Left ventricle myocardium inferior (tissue), 1 donor: Measurements from ENCODE around the gene SLC28A3. TPM values are rescaled to one million over a fixed set of nuclear protein-coding genes. Genes with fewer than 3 reads are reported as not detected.
A peak's percentile ranks its signal among the peaks of the same experiment; 100 is the strongest.

ENCODE experiments used
- DNase-seq: peaks from one replicate; pipeline ENCODE4 v3.0.0-alpha.2; 2020
- H3K27ac ChIP-seq: fragments of 200-600 bp; replicated peaks from 2 replicates; pipeline ENCODE4 v1.8.0; 2021
- H3K27me3 ChIP-seq: fragments of 200-600 bp; 2 replicates; pipeline ENCODE4 v1.8.0; 2021; ENCODE audit warnings: low read depth
- H3K36me3 ChIP-seq: fragments of 200-600 bp; 2 replicates; pipeline ENCODE4 v1.8.0; 2021
- H3K4me1 ChIP-seq: fragments of 200-600 bp; 2 replicates; pipeline ENCODE4 v1.8.0; 2021
- H3K4me3 ChIP-seq: fragments of 200-600 bp; 2 replicates; pipeline ENCODE4 v1.8.0; 2021; ENCODE audit warnings: mild to moderate bottlenecking, moderate library complexity
- H3K9me3 ChIP-seq: fragments of 200-600 bp; replicated peaks from 2 replicates; pipeline ENCODE4 v1.8.0; 2021
- intact Hi-C: fragments of 100-400 bp; cut with micrococcal nuclease; formaldehyde crosslinking; loops from one replicate; pipeline ENCODE4 v1.11.0; 2022
- total RNA-seq: library from RNA; stranded (reverse); fragmentation: NEBNext Ultra II Directional; extraction: Animal tissue kit (Norgen Biotek cat#: 25700); gene quantifications from one replicate; pipeline ENCODE4 v1.2.1, GENCODE V29; 2021
- TF ChIP-seq, protein P1 (sequence below): fragments of 200-600 bp; IDR thresholded peaks from 2 replicates; pipeline ENCODE4 v1.8.0; 2021; ENCODE audit warnings: antibody characterized with exemption, mild to moderate bottlenecking, borderline replicate concordance
- donor health status: DM: no; HTN: yes; CAD: no; lungs with severe emphysema.

SLC28A3 gene
- total RNA-seq, 1 donor from 2014 or later = 0.16 TPM

DNA sequence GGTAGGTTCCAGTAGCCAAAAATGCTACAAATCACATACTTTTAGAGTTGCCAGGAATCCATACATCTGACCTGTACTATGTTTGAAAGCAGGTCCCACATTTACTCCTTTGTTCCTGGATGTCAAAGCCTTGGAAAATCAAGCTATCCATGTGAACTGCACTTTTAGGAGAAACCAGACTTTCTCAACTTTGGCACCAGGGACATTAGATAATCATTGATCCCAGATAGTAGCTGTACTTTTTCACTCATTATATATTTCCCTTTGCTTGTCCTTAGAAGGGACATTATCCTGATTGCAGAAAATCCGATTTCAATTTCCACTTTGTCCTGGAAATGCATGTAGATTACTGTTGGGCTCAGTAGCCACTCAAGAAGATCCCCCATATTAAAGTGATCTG lies 44.1 kb upstream of the SLC28A3 start:
- Histone ChIP-seq H3K4me1 (peaks cover 15% of the 10 kb centered on the region), H3K27ac (no peak overlapping the region), H3K27me3 (no peaks in the 10 kb centered on the region), H3K36me3 (no peaks in the 10 kb centered on the region), H3K4me3 (no peak overlapping the region), H3K9me3 (no peaks in the 10 kb centered on the region)
- no peak for DNase-seq
- intact Hi-C loops = no loop called here
- TF ChIP-seq, protein P1, sequence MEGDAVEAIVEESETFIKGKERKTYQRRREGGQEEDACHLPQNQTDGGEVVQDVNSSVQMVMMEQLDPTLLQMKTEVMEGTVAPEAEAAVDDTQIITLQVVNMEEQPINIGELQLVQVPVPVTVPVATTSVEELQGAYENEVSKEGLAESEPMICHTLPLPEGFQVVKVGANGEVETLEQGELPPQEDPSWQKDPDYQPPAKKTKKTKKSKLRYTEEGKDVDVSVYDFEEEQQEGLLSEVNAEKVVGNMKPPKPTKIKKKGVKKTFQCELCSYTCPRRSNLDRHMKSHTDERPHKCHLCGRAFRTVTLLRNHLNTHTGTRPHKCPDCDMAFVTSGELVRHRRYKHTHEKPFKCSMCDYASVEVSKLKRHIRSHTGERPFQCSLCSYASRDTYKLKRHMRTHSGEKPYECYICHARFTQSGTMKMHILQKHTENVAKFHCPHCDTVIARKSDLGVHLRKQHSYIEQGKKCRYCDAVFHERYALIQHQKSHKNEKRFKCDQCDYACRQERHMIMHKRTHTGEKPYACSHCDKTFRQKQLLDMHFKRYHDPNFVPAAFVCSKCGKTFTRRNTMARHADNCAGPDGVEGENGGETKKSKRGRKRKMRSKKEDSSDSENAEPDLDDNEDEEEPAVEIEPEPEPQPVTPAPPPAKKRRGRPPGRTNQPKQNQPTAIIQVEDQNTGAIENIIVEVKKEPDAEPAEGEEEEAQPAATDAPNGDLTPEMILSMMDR = no peak

DNA sequence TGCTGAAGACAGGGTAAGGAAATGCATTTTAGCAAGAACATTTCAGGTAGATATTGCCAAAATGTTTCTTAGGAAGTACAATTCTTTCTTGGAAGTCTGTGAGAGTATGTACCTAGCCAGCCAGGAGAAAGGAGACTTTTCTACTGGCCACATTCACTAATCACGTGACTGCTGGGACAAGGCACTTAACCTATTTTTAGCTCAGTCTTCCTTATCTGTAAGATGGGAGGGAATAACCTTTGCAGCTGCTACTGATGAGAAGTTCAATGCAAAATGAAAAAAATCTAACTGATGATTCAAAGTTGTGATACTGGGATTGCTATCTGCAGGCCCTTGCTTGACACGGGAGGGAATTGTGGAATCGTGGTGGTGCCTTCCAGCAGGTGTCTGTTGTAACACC lies 42.6 kb upstream of the SLC28A3 start:
- intact Hi-C loops = no loop called here
- H3K27me3 ChIP-seq = no peaks in the 10 kb centered on the region
- peaks cover 15% of the 10 kb centered on the region for H3K4me1 ChIP-seq
- TF ChIP-seq, protein P1 = no peak
- H3K36me3 ChIP-seq = no peaks in the 10 kb centered on the region
- no peak for DNase-seq
- H3K27ac ChIP-seq = peak overlapping the region; percentile 65
- no peaks in the 10 kb centered on the region for H3K9me3 ChIP-seq
- H3K4me3 ChIP-seq = no peak overlapping the region

DNA sequence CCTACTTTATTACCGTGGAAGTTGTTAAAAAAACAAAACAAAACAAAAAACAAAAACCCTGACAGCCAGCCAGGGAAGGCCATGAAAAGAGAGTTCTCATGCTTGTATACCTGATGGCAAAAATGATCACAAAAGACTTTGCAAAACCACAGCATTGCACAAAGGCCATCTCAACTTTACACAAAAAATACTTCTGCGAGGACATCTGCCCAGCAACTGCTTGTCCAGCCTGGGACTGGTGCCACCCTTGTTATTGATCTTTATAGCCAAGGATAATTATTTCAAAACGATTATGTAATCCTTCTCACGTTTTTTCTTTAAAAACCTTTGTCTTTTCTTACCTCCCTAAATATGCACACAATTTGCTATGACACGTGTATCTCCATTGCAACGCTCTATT lies 42.2 kb upstream of the SLC28A3 start:
- Histone ChIP-seq H3K4me1 (peaks cover 15% of the 10 kb centered on the region), H3K9me3 (no peaks in the 10 kb centered on the region), H3K4me3 (no peak overlapping the region), H3K36me3 (no peaks in the 10 kb centered on the region), H3K27ac (peak overlapping the region; percentile 65), H3K27me3 (no peaks in the 10 kb centered on the region)
- no peak for DNase-seq
- intact Hi-C loops = no loop called here
- TF ChIP-seq, protein P1 = no peak

DNA sequence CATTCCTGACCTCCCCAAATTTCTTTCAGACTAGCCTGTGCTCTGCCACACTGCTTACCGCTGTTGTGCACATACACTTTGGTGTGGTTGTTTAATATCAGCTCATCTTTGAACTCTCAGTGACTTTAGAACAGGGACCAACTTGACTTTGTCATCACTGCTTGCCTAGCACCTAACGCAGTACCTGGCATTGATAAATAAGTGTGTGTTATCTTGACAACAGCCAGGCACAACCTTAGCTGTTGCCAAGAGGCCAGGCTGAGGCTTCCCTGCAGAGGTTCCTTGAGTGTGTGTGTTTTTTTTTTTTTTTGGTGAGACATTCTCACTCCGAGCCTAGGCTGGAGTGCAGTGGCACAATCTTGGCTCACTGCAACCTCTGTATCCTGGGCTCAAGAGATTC lies 41.0 kb upstream of the SLC28A3 start:
- intact Hi-C loops = no loop called here
- H3K36me3 ChIP-seq = no peaks in the 10 kb centered on the region
- peak overlapping the region; percentile 65 for H3K27ac ChIP-seq
- TF ChIP-seq, protein P1 = no peak
- peaks cover 15% of the 10 kb centered on the region for H3K4me1 ChIP-seq
- no peak overlapping the region for H3K4me3 ChIP-seq
- no peaks in the 10 kb centered on the region for H3K27me3 ChIP-seq
- no peak for DNase-seq
- H3K9me3 ChIP-seq = no peaks in the 10 kb centered on the region

DNA sequence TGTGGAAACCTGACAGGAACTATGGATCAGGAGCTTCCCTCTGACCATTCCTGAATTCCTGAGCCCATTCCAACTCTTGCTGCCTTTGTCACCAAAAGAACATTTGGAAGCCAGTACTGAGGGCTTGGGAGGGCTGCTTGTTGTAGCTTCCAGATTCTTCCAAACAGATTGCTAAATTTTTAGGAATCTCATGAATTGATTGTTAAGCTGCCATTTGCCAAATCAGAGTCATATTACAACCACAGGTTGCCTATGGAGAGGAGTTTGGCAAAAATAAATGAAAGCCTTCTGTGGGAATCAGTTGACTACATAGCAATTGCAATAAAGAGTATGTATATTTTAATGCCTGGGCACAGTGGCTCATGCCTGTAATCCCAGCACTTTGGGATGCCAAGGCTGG lies 39.2 kb upstream of the SLC28A3 start:
- intact Hi-C loops = no loop called here
- Histone ChIP-seq H3K27me3 (no peaks in the 10 kb centered on the region), H3K27ac (no peak overlapping the region), H3K9me3 (no peaks in the 10 kb centered on the region), H3K4me1 (peaks cover 15% of the 10 kb centered on the region), H3K4me3 (no peak overlapping the region), H3K36me3 (no peaks in the 10 kb centered on the region)
- no peak for DNase-seq
- TF ChIP-seq, protein P1 = no peak

DNA sequence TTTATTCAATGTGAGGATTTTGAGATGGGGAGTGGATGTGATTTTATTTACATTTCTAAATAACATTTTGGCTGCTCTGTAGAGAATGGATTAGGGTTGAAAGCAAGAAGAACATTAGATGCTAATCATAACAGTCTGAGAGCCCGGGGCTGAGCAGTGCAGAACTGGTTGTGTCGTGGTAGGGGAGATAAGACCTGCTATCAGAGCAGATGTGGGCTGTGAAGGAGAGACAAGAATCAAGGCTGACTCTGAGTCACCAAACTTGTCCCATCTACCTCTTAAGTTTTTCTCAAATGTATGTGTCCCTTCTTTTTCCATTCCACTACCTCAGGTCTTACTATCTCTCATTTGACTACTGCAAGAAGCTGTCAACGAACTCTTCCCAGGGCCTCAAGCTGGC lies 35.4 kb upstream of the SLC28A3 start:
- H3K27ac ChIP-seq = no peak overlapping the region
- H3K4me3 ChIP-seq = no peak overlapping the region
- H3K9me3 ChIP-seq = no peaks in the 10 kb centered on the region
- intact Hi-C loops = no loop called here
- H3K27me3 ChIP-seq = no peaks in the 10 kb centered on the region
- TF ChIP-seq, protein P1 = no peak
- H3K4me1 ChIP-seq = no peaks in the 10 kb centered on the region
- H3K36me3 ChIP-seq = no peaks in the 10 kb centered on the region
- no peak for DNase-seq
